Measurements from ENCODE around the gene POU4F1.

POU4F1 gene

DNA sequence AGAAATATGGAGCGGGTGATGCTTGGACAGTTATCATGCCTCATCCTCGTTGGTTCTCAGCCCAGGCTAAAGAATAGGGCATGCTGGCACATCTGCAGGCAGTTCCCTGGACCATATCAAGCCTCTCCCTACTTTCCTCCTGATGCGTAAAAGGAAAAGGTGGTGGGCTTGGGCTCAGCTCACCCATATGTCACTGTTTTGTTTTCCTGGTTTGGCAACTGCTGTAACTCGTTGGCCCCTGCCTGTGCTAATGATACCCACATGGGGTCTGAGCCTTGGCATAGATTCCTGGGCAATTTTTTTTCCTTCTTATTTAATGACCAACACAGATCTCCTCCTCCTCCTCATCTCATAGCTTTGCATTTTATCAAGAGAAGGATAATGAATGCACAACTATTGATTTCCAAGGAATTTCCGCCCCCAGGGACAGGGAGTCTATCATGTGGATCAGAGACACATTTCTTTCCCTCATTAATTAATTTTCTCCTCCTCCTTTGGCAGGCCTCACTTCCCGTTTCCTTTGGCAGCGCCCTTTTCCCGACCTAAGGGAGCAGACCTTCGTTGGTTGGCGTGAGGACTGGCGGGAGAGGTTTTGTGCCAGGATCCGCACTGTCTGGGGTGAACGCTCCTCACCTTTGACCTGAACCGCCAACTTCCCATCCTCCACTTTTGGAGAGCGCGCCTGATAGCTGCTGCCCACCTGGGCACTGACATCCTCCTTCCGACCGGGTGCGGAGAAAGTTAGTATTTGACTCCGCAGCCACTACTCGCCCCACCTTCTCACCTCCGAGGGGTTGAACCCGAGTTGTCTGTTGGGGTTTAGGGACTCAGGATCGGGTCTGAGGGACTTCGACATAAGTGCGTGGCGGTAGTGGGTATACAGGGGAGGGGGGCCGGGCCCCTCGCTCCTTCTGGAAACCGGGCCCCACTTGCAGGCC is 3.4 kb upstream of the POU4F1 start:
- DNase-seq (ENCODE audit: low read depth) = no peak

DNA sequence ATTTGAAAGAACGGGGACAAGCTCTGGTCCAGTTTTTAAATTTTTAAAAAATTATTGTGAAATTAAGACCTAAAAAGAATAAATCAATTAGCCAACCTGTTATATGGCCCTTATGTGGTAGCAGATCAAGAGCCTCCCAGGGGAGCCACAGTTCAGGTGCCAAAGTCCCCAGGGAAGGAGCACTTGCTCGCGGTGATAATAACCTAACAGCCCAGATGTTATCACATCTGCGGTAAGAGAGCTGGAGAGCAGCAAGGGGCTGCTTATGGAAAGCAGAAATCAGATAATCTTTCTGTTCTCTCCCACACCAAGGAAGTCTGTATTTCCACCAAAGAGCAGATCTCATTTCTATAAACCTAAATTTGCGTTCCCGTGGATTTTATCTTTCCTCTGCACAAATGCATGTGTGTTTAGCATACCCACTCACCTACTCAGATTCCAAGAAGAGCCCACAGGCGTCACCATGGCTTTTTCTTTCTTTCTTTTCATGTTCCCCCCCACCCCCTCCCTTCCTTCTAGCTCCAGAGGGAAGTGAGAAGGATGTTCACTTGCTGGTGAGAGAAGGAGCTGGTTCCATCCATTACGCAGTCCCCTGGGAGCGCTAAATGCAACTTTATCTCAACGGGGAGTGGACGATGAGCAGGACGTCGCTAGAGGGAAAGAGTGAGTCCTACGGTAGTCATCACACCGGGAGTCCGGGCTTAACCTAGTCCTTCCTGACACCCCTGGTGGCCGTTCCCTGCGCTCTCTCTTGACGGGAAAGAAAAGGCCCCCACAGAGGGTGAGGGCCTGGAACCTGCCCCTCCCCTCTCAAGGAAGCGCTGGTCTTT is 1.6 kb upstream of the POU4F1 start:
- DNase-seq (ENCODE audit: low read depth) = no peak

DNA sequence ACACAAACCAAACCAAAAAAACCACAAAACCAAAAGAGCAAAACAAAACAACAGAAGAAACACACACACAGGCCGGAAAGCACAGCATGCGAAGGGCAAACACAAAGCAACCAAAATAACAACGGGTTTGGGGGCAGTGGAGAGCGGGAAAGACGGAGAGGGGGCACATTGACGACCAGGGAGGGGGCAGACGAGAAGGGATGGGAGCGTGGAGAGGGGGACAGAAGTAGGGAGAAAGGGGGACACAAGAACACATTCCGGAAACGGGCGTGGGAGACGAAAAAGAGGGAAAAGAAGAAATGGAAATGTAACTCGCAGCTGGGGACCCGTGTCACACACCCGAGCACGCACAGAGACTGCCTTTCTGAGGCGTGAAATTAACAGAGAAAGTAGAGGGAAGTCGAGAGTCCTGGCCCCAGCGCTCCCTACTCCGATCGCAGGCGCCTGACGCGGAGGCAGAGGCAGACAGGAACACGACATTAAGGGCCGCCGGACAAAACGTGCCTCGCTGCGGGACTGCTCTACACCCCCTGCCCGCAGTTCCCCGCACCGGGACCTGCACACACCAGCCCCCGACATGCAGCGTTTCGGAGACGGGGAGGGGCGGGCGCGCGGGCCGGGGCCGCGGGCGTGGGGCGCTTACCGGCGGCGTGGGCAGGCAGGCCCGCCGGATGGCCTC is 652 bp downstream of the POU4F1 start:
- no peak for DNase-seq (ENCODE audit: low read depth)

DNA sequence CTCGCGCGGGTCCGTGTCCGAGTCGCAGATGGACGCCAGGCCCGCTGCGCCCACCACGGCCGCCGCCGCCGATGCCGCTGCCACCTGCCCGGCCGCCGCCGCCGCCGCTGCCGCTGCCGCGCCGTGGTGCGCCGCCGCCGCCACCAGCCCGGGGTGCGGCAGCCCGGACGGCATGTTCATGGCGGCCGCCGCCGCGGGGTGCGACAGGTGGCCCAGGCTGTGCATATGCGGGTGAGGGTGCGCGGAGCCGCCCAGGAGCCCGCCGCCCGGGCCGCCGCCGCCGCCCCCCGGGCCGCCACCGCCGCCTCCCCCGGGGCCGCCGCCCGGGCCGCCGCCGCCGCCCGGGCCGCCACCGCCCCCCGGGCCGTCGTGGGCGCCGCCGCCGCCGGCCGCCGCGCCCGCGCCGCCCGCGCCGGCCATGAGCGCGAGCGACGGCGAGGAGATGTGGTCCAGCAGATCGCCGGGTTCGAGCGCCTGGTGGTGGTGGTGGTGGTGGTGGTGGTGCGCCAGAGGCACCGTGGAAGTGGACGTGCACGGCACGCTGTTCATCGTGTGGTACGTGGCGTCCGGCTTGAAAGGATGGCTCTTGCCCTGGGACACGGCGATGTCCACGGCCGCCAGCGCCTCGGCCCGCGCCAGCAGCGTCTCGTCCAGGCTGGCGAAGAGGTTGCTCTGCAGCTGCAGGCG is 1.3 kb downstream of the POU4F1 start:
- no peak for DNase-seq (ENCODE audit: low read depth)

DNA sequence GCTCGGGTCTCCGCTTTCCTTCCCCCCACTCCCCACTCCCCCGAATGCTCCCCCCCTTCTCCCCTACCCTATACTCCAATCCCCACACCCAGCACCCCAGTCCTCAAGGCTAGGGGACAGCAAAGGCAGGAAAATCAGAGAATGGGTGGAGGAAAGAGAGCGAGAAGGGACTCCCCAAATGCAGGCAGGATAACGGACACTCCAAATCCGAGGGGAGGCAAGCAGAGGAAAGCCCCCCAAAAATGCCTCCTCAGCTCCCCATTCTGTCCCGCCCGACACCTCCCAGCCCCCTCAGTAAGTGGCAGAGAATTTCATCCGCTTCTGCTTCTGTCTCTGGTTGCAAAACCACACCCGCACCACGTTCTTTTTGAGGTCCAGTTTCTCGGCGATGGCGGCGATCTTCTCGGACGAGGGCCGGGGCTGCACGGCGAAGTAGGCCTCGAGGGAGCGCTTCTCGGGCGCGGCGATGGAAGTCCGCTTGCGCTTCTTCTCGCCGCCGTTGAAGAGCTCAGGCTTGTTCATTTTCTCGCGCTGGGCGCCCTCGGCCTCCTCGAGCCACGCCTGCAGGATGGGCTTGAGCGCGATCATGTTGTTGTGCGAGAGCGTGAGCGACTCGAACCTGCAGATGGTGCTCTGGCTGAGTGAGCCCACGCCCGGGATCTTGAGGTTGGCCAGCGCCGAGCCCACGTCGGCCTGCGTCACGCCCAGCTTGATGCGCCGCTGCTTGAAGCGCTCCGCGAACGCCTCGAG is 2.1 kb downstream of the POU4F1 start:
- no peak for DNase-seq (ENCODE audit: low read depth)

DNA sequence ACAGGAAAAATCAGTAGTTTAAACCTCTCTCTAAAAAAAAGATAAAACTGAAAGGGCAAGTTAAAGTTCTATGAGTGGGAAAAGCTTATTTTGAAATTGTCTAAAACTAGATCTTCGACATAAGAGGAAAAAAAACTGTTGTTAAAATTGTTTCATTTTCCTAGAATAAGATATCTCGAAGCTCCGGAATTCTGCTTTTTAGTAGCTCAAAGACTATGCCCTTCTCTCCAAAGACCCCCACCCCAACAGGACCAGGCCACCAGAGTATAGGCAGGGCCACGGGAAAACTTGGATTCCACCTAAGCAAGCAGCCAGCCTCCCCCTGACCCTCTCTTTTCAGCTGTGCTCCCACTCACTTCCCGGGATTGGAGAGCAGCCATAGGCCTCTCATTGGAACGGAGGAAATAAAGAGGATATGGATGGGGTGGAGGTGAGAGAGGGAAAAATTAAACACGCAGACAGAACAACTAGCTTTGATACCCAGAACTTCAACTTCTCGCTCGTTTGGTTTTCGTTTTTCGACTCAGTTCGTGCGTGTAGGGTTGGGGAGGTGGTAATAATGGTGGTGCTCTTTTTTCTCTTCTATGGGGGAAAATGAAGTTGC is 3.0 kb downstream of the POU4F1 start:
- DNase-seq (ENCODE audit: low read depth) = no peak

DNA sequence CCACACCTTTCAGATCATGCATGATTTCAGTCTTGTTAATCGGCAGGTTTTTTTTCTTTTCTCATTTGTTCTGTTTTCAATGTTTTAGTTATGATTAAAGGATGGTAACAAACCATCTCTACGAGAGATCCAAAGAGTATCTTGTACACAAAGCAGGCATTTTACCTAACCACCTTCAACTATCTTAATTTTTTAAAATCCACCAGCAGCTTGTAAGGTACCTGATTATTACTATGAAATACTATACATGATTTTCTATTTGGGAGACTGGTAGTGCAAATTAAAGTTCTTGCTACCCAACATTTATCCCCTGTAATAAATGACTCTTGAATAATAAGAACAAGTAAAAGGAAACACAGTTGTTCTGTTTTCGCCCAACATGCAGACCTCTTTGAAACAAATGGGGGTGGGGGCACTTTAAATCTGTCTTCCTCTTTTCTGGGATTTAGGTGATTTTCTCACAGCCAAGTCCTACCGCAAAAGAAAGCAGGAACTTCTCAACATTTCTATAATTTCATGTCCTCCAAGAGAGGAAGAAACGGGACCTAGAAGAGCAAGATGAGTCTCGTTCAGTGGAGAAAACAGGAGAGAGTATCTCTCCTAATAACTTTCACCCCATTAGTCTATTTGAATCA is 3.6 kb downstream of the POU4F1 start:
- no peak for DNase-seq (ENCODE audit: low read depth)

DNA sequence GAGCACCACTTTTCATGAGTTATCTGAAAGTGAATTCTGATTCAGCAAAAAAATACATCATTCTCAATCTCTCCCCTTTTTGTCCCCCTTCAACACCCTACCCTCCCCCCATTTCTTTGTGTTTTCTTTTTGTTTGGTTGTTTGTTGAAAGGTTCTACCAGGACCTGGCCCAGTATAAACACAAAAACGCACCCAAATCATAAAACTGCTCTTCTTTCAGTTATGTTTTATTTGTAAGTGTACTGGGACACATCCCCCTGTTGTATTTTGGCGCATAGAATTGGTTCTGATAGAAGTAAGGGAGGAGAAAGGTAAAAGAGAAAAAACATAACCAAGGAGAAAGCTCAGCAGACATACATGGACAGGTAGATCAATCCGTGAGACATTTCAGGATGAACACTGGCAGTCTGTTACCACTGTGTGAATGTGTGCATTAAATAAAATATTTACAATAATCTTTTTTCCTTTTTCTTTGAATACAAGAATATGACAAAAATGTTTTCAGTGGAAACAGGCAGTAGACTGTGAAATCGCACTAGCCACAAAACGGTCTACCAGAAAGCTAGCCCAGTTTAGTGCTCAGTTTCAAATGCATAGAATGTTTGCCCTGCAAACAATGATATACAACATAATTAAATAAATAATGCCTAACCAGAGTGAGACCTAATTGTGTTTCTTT is 4.2 kb downstream of the POU4F1 start:
- no peak for DNase-seq (ENCODE audit: low read depth)

DNA sequence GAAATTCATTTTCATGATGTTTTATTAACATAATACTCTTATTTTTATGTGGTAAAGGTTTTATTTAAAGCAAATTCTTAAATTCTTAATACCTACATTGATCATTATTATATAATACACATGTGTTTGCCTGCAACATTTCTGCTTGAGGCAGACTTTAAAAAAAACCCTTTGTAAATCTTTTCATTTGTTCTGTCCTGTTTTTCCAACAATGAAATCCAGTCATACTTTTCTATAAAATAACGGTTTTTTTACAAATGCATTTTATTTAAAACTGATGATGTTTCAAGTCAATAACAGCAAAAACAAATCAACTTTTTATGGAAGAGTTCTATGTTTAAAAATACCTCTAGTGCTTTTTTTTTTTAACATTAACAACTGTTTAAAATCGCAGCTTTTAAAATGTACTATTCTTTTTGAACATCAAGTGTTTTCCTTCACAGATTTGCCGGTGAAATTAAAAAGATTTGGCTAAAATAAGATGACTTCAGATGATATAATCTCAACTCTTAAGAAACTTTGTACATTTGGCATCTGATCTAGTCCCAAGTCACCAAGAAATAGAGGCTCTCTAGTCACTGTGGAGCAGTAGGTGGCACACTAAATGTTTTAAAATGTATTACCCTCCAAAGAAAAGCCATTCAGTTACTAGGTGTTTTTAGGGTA is 5.1 kb downstream of the POU4F1 start:
- DNase-seq (ENCODE audit: low read depth) = no peak

DNA sequence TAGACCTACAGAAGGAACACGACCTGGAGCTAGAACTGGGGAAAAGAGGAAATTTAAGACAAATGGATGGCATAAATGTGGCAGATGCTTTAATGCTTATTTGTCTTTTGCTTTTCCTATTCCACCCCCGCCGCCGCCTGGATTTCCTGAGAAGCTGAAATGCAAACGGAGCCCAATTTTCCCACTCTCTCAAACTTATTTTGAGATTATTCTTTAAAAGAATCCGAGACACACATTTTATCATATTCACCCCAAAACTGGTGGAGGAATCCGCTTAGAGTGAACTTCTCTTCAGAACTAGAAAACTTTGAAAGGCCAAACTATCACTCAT is 5.8 kb downstream of the POU4F1 start:
- DNase-seq (ENCODE audit: low read depth) = no peak

DNA sequence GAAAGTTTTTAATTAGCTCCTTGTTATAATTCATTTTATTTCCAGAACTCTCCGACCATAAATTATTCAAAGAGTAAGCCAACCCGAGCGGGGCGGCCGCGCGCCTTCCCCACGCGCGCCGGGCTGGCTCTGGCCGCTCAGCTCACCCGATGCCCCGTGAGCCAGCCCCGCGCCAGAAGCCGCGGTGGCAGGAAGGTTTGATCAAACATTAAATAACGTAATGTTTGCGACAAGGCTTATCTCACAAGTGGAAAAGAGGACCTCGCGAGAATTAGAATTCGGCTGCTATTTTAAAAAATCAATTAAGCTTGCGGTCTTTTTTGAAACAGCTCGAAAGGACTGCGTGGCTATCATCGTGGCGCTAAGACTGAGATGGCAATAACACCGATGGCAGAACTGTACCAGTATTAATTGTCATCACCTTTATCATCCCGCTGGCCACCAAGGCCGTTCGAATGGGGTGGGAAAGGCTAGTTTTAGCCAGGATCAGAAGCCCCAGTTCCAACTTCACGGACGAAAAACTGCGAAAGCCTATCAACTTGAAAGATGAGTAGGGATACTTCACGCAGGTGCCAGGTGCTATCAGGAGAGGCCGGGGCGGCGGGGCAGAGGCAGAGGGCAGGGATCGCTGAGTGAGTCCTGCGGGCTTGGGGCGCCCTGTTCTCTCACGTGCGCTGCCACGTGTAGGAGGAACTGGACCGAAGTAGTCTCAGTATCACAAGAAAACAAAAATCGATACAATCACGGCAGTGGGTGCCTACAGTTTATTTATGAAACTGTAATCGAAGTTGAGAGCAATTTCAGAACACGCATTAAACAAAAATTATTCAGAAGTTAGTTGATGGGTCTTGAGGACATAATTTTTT is 6.4 kb downstream of the POU4F1 start:
- DNase-seq (ENCODE audit: low read depth) = no peak

DNA sequence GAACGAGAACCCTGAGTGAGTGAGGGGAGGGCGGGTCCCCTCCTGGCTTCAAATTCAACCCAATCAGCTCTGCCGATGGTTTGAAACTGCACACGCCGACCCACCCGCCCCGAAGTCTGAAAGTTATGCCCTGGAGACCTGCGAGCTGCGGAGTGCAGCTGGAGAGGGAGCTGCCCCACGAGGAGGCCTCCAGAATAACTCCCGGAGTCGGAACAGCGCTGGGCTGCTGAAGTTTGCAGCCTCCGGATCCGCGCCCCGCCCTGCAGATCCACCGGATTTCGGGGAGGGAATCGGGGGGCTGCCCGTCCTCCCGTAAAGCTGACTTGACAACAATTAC is 7.0 kb downstream of the POU4F1 start:
- DNase-seq (ENCODE audit: low read depth) = no peak

DNA sequence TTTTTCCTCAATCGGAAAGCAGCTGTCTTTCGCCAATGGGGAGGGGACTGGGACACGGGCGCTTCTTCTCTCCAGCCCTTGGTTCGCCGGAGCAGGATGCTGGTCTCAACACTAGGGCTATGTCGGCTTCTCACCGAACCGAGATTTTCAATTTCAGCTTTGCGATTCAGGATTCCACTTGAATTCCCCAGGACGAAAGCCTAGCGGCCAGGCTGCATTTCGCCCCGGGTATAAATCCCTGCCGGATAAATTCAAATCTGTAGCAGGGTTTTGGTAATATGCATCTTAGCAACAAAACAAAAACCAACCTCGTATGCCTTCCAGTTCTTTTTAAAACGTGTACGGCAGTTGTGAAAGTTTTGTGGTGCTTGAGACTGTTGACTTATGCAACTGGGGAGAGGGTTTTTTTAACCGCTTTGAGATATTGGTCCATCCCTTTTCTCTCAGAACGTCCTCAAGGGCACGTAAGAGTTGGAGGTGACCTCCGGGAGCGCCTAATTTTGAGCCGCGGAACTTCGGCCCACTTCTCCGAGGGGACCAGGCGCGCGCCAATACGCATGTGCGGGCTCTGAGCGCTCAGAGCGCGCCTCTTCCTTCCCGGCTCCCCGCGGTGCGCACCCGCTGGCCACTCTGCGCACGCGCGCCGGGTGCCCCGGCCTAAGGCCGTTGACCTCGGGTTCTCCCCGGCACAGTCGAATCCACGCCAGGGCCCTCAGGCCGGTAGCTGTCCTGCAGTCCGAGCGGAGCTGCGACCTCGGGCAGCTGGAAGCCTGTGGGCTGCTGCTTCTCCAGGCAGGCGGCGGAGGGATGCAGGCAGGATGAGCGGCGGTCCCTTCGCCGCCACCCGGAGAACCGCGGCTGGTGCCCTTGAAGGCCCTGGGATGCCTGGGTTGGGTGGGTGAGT is 7.6 kb downstream of the POU4F1 start:
- DNase-seq (ENCODE audit: low read depth) = no peak

DNA sequence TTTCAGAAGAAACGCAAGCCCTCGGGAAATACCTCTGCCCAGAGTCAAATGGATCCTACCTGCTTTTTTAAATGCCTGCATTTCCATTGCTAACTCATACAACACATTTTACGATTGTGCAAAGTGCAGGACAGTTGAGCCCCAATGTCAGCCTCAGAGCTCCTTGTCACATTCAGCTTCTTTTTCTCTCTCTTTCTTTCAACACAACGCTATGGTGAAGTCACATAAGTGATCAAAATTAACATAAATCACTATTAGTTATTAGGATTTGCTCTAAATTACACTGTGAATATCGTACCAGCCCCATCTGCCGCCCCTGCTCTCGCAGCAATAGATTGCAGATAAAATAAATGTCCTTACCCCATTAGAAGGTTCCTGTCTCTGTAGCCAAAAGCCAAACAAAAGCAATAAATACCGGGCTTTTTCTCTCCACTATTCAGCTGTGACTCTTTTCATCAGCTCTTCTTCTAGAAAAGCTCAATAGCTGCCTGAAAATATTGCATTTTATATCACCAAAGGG is 8.8 kb downstream of the POU4F1 start:
- DNase-seq (ENCODE audit: low read depth) = no peak

DNA sequence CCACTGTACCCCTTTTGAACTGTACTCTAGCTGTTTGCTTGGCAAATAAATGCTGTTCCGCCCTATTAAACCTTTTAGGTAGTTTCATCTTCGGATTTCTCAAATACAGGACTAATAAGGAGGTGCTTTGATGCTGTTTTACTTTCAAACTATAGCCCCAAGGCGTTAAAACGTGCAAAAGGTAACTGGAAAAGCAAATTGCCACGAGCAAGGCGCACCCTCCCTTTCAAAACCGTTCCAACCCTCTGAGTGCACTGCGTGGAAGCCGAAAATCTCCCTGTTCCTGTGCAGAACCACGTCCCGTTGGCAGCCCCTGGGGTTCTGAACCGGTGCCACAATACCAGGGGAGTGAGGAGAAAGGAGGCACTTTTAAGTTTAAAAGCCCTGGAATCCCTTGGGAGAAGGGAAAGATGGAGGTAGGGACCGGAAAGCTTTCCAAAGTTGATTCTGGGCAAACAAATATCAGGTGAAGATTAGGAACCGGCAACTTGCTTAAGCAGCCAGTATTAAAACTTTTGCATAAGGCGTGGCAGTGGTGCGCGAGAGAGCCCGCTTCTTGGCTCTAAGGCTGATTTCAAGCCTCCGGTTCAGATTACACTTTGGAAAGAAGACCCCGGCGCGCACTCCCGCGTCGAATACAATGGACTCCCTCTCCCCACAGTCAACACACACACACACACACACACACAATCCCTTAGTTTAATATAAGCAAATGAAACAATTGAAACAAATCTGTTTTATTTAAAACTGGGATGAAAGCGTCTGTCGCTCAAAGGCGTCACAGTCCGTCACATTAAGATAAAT is 9.5 kb downstream of the POU4F1 start:
- DNase-seq (ENCODE audit: low read depth) = no peak

DNA sequence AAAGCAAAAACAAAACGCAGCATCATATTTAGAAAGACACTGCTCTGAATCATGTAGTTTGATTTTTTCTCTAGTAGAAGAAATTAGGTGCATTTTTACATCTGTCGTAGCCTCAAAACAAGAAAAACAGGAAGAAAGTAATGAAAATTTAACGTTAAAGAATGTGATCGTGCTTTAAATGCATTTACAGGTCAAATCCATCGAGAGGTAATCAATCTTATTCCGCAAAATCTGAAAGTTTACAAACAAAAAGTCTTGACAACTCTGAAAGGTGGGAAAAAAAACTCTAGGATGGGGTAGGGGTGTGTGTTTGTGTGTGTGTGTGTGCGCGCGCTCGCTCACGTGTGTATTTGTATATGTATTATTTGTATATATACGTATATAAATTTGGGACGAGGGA is 10.2 kb downstream of the POU4F1 start:
- no peak for DNase-seq (ENCODE audit: low read depth)
